MV-4-11 (cell line): ENCODE data around the gene CNTN2.

Source experiments
- DNase-seq: peaks from one replicate; lab custom pipeline; 2025; lab: John Stamatoyannopoulos, UW

Gene CNTN2

DNA sequence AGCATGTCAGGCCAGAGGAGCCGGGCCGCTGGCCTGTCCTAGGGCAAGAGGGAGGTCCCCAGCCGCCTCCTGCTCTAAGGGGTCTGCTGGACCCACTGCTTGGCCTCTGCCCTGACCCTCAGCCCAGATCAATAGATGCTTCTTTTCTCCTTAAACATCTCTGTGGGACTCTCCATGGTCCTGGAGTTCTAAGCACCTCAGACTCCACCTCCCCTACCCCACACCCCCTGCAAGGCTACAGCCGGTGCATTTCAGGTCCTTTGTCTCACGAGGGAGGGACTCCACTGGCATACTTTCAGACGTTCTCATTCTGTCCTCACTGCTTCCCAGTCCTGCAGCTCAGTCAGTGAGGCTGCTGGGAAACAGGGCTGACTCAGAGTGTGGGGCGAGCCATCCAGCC, 11.0 kb downstream of the CNTN2 start:
- DNase-seq: no peak

DNA sequence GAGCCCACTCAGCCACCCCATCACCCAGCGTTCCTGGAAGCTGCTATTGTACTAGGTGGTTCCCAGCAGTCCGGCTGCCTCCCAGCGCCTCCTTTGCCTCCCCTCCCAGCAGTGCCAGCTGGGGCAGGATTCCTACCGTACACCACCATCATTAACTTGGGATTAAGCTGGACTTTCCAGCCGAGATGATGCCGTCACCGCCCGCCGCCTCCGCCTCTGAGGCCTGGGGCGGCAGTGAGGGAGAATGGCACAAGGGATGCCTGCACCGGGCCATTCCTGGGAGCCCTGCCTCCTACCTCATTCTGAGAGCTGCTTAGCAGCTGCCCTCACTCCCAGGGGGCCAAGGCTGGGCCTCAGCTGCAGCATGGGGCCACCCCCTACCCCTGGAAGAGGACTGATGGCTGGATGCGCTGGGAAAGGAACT, 13.2 kb downstream of the CNTN2 start:
- DNase-seq: no peak

DNA sequence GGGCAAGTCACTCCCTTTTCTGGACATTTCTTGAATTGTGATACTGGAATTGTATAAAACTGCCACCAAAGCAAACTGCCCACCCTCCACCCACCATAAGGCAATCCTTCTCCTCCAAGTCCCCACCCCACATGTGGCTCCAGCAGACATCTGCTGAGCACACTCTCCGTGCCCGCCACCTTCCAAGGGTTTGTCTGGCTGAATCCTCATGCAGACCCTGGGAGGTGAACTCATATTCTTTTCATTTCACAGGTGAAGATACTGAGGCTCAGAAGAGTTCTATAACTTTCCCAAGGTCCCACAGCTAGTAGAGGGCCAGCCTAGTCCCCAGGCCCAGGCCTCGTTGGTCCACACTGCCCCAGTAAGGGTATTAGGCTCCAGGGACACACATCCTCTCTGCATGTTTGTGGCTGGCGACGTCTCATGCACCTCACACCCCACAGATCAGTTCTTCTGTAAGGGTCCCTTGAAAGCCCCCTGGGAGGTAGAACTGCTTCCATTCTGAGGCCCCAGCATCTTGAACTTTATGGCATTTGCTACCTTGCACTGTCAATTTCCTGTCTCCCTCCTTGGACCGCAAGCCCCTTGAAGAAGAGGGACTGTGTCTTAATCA, 14.1 kb downstream of the CNTN2 start:
- DNase-seq: no peak

DNA sequence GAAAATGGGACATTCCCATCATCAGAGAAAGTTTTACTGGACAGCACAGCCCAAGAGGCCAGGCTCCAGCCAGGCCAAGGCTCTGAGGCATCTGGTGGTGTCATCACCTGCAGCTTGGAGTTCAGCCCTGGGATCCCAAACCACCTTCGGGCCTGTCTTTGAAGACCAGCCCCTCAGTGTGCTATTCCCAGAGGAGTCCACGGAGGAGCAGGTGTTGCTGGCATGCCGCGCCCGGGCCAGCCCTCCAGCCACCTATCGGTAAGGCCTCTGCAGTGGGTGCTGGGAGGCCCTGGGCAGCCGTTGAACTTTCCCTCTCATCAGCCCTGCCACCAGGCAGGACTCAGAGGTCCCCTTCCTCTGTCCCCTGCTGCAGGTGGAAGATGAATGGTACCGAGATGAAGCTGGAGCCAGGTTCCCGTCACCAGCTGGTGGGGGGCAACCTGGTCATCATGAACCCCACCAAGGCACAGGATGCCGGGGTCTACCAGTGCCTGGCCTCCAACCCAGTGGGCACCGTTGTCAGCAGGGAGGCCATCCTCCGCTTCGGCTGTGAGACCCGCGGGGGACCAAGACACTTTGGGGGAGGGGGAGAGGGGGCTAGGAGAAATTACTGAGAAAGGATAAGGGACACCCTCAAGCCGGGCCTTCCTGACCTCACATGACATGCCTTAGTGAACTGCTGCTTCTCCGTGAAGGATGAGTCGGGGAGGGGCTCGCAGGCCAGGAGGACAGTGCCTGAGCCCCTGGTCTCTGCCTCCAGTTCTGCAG, 15.0 kb downstream of the CNTN2 start:
- no peak for DNase-seq

DNA sequence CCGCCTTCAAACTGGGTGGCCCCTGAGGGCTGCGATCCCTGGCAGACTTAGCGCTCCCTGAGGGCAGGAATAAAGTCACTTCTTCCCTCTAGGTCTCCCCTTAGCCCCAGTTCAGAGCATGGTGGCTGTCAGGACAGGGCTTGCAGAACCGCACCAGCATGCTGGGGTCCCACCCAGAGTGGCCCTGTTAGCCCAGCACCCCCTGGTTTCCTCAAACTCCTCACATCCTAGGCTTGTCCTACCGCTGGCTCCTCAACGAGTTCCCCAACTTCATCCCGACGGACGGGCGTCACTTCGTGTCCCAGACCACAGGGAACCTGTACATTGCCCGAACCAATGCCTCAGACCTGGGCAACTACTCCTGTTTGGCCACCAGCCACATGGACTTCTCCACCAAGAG, 15.8 kb downstream of the CNTN2 start:
- DNase-seq: no peak

DNA sequence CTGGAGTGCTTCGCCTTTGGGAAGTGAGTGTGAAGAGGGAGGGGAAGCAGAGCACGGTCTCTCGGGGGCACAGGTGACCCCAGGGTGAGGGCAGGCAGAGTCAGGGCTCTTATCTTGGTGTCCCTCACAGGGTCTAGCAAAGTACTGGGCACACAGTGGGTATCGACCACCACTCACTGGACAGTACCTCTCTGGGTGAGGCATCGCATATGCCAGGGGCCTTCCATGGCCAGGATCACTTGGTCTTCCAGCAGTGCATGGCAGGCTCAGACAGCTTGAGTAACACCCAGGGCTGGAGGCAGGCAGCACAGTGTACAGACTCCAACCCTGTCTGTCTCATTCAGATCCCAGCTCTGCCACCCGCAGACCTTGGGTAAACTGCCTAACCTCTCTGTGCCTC, 16.6 kb downstream of the CNTN2 start:
- DNase-seq: no peak

DNA sequence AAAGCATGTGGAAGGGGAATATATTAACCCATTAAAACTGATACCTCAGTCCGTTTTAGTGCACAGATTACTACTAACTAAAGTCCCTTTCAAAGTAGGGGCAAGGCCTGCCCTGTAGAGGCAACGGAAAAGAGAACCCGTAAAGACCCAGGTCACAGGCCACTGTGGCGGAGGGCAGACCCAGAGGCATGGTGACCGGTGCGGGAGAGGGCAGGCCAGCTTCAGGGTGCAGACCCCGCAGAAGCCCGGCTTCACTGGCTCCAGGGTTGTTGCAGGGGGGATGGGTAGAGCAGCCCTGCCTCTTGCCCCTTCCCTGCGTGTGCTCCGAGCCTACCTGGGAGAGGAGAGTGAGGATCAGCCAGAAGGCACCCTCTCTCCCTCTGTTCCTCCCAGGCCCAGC, 17.7 kb downstream of the CNTN2 start:
- DNase-seq: no peak

DNA sequence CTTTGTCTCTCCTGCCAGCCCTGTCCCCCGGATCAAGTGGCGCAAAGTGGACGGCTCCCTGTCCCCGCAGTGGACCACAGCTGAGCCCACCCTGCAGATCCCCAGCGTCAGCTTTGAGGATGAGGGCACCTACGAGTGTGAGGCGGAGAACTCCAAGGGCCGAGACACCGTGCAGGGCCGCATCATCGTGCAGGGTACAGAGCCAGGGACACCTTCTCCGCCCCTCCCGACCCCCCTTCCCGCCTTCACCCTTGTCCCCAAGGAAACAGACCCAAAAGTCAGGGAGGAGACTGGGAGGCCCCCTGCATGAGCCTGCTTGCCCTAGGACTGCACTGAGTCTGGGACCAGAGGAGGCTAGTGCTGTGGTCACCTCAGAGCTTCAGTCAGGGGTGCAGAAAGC, 18.2 kb downstream of the CNTN2 start:
- no peak for DNase-seq

DNA sequence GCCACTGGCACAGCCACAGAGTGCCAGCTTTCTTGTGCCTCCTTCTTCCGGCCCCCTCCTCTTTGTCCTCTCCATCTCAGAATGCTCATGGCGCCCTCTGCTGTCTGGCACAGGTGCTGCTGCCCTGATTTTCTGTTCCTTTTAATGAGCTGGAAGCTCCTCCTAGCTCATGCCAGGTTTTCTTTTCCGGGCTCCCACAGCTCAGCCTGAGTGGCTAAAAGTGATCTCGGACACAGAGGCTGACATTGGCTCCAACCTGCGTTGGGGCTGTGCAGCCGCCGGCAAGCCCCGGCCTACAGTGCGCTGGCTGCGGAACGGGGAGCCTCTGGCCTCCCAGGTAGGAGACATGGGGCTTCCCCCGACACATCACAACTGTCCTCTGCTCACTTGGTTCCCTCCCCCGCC, 18.7 kb downstream of the CNTN2 start:
- peak; percentile 45 for DNase-seq

DNA sequence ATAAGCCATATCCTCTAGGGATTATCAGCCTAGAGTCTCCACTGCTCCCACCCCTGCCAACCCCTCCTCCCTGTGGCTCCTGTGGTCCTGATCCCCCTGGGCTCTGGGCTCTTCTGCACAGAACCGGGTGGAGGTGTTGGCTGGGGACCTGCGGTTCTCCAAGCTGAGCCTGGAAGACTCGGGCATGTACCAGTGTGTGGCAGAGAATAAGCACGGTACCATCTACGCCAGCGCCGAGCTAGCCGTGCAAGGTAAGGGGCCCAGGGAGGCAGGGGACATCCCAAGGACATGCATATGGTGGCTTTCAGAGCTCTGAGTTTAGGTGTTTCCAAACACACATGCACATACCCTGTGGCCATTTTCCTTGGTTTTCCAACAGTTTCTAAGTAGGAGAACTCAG, 19.3 kb downstream of the CNTN2 start:
- no peak for DNase-seq

DNA sequence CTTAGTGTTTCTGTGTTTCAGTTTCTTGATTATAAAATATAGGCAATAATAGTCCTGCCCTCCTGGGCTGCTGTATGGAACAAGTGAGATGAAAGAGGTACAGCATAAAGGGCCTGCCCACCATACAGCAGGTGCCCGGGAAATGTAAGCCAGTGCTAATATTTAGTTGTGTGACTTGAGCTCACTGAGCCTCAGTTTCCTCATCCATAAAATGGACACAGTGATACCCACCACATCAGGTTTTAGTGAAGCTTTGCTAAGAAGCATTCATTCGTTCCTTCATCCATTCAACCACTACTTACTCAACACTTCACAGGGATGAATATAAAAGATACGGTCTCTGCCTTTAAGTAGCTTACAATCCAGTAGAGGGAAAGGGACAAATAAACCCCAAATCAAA, 19.9 kb downstream of the CNTN2 start:
- no peak for DNase-seq

DNA sequence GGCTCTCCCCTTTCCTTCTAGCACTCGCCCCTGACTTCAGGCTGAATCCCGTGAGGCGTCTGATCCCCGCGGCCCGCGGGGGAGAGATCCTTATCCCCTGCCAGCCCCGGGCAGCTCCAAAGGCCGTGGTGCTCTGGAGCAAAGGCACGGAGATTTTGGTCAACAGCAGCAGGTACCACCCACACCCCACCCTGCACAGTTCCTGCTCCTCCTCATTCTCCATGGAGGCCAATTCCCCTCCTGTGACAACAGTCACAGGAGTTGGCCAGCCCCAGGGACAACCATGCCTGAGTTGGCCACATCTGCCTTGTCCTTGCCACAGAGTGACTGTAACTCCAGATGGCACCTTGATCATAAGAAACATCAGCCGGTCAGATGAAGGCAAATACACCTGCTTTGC, 21.3 kb downstream of the CNTN2 start:
- no peak for DNase-seq

DNA sequence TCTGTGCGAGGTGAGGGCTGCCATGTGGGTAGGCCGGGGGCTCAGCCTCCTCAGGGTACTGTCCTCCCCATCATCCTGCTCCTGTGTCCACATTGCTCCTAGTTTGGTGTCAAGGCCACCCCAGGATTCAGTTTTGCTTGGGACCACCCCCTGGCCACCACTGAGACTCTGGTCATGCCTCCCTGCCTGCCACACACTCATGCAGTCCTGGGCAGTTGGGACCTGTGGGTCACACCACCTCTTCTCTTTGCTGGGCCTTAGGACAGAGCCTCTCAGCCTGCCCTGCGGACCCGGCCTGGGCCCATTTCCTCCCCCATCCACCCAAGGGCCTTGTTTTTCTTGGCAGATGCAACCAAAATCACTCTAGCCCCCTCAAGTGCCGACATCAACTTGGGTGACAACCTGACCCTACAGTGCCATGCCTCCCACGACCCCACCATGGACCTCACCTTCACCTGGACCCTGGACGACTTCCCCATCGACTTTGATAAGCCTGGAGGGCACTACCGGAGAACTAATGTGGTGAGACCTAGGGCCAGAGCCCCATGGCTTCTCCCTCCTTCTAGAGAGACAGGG, 21.8 kb downstream of the CNTN2 start:
- DNase-seq: no peak

DNA sequence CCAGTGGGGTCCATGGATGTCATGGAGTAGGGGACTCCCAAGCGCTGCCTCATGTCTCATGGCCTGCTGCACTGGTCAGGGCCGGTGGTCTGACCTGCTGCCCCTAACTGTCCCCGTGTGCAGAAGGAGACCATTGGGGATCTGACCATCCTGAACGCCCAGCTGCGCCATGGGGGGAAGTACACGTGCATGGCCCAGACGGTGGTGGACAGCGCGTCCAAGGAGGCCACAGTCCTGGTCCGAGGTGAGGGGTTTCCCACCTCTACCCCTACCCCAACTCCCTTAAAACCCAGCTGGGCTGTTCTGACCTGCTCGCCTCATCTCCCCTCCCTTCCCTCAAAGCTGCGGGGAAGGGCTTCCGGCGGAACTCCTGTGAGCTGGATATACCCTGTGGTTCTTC, 22.7 kb downstream of the CNTN2 start:
- no peak for DNase-seq

DNA sequence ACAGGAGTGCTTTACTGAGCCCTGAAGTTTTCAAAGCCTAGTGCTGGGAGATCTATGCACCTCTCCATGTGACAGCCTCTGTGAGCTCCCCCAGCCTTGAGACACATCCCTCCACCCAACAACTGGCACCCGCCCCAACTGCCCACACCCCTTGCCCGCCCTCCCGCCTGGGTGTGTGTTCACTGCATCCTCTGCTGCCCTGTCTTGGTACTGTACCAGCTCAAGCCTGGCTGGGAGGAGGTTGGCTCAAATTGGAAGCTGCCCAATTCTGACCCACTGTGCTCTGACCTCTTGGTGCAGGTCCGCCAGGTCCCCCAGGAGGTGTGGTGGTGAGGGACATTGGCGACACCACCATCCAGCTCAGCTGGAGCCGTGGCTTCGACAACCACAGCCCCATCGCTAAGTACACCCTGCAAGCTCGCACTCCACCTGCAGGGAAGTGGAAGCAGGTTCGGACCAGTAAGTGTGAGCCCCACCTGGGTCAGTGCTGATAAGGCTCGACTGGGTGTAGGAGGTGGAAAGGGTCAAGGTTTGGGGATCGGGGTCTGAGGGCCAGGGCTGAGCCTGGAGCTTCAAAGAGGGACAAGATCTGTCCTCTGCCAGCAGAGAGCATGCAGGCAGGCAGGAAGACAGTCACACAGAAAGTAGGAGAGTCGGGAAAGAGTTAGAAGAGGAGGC, 23.3 kb downstream of the CNTN2 start:
- DNase-seq: no peak

DNA sequence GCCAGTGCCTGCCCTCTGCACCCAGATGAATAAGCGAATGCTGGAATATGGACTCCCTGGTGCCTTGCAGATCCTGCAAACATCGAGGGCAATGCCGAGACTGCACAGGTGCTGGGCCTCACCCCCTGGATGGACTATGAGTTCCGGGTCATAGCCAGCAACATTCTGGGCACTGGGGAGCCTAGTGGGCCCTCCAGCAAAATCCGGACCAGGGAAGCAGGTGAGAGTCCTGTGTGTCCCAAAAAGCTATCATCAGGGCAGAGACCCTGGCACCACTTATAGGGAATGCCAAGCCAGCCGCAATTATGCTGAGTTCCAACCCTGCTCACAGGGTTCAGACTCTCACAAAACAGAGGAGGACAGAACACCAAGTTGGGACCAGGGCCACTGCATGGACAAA, 24.0 kb downstream of the CNTN2 start:
- DNase-seq: no peak

DNA sequence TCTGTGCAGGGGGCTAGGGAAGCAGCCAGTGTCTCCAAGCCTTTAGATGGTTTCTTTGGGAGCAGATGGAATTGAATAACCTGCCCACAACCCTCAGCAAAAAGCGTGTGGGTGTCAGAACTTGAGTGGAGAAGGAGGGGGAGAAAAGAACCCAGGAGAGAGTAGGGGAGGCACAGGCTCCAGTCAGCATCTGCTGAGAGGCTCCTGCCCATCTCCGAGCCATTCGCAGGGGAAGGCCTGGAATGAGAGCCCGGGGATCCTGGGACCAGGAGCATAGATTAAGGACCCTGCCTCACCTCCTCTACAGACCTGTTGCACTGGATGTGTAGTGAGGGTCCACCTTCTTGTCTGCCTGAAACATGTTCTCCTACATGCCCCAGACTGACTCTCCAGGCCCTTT, 25.0 kb downstream of the CNTN2 start:
- no peak for DNase-seq

DNA sequence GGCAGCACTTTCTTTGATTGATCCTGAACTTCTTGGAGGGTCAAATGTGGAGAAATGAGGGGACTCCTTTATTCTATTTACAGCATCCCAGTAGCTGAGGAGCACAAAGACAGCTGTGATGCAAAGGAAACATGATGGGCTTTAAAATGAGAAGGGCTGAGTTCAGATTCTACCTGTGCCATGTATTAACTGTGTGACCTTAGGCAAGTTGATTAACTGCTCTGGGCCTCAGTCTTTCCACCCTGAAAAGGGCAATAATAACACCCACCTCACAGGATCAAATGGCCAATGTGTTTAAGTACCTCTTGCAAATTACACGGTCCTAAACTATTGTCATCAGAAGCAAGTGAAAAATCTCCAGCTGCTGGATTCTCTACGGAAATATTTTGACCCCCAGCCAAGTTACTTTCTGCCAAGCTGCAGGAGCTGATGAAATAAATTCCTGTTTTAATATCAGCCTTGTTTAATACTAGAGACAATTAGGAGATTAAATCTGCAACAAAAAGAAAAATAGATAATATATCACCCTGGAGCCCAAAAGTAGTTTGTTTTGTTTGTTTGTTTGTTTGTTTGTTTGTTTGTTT, 25.5 kb downstream of the CNTN2 start:
- no peak for DNase-seq

DNA sequence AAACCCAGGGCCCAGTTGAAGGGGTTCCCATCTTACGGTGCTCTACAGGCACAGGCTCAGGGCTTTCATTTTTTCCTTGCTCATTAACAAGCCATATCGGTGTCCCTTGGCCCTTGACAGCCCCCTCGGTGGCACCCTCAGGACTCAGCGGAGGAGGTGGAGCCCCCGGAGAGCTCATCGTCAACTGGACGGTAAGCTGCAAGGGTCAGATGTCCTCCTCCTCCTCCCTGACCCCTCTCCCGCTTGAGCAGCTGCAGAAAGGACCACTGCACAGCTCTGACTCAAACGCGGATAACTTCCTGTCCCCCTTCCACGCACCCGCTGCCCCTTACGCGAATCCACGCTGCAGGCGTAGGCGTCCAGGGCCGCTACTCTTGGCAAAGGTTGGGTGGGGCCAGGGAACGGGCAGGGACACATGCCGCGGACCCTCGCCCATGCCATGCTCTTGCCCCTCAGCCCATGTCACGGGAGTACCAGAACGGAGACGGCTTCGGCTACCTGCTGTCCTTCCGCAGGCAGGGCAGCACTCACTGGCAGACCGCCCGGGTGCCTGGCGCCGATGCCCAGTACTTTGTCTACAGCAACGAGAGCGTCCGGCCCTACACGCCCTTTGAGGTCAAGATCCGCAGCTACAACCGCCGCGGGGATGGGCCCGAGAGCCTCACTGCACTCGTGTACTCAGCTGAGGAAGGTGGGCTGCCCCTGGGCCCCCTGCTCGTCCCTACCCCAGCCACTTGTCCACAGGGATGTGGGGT, 26.5 kb downstream of the CNTN2 start:
- DNase-seq: no peak

DNA sequence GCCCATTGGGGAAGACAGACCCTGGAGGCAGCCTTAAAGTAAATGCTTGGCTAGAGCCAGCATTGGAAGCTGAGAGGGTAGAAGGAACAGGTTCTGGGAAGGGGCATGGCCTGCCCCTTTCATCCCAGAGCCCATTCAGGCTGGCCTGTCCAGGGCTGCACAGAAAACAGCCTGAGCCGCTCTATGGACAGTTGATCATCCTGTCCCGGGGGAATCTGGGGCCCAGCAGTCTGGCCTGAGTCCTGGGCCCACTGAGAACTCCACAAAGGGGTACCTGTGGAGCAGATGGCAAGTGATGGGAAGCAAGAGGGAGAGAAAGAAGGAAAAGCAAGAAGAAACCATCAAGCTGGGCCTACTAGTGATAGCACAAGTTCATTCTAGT, 28.0 kb downstream of the CNTN2 start:
- DNase-seq: no peak

DNA sequence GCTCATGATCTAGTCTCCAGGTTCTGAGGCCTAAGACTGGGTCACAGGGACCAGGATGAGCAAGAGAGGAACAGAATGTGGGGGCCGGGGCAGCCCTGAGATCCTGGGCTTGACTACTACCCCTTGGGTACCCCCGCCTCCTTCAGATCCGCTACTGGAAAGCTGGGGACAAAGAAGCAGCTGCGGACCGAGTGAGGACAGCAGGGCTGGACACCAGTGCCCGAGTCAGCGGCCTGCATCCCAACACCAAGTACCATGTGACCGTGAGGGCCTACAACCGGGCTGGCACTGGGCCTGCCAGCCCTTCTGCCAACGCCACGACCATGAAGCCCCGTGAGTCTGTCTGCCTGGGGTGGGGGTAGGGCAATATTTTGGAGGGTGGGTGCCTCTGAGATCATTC, 28.8 kb downstream of the CNTN2 start:
- DNase-seq: no peak

DNA sequence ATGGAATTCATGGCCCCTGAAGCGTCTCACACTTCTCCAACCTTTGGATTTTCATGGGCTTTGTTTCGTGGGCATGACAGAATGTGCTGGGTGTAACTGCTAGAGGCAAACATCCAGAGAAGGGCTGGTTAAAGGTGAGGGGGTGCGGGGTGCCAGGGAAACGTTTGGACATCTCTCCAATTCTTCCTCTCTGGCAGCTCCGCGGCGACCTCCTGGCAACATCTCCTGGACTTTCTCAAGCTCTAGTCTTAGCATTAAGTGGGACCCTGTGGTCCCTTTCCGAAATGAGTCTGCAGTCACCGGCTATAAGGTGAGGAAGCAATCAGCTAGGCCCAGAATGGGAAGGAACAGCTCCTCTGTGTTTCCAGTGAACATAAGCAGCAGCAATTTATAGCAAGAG, 29.3 kb downstream of the CNTN2 start:
- no peak for DNase-seq
